ENCODE data around the gene NFASC.

GRCh38 chr1:204909109-204909508 is 38.4 kb downstream of the NFASC start:
- TF ChIP-seq EP300 (IDR thresholded peaks at IDR 0.05) (no peak), CTCF (IDR thresholded peaks at IDR 0.05) (no peak)

All from sigmoid colon (tissue), 4 donors.